Measurements from ENCODE around the gene DOK7.

The DOK7 gene

DNA sequence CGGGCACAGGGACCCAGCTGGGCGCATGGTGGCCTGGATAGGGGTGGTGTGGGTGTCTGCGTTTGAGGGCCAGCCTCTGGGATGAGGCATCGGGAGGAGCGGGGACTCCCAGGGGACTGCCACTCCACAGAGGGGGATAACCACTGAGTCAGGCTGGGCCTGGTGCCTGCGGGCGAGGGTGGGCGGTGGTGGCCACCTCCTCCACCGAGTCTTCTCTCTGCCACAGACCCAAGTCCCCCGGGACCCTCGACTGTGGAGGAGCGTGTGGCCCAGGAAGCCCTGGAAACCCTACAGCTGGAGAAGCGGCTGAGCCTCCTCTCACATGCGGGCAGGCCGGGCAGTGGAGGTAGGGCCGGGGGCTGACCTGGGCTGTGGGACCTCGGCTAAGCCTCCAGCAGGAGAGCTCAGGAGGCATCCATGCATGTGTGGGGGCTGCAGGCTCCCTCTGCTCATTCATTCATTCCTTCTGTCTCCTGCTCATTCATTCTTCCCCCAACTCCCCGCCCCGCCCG, 26.4 kb downstream of the DOK7 start:
- no peak overlapping the region for H3K27ac ChIP-seq (ENCODE audit: low read length)
- H3F3A ChIP-seq (ENCODE audit: insufficient read depth, low read length) = no peaks in the 10 kb centered on the region
- no peak overlapping the region for H3K4me2 ChIP-seq (ENCODE audit: low read depth, low read length)
- no peaks in the 10 kb centered on the region for H3K79me2 ChIP-seq (ENCODE audit: low read length)
- no peak overlapping the region for H3K9ac ChIP-seq (ENCODE audit: low read length)
- H3K4me1 ChIP-seq (ENCODE audit: low read length) = no peaks in the 10 kb centered on the region
- TF ChIP-seq, protein P1, sequence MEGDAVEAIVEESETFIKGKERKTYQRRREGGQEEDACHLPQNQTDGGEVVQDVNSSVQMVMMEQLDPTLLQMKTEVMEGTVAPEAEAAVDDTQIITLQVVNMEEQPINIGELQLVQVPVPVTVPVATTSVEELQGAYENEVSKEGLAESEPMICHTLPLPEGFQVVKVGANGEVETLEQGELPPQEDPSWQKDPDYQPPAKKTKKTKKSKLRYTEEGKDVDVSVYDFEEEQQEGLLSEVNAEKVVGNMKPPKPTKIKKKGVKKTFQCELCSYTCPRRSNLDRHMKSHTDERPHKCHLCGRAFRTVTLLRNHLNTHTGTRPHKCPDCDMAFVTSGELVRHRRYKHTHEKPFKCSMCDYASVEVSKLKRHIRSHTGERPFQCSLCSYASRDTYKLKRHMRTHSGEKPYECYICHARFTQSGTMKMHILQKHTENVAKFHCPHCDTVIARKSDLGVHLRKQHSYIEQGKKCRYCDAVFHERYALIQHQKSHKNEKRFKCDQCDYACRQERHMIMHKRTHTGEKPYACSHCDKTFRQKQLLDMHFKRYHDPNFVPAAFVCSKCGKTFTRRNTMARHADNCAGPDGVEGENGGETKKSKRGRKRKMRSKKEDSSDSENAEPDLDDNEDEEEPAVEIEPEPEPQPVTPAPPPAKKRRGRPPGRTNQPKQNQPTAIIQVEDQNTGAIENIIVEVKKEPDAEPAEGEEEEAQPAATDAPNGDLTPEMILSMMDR (IDR thresholded peaks at IDR 0.05; ENCODE audit: low read length) = no peak
- TF ChIP-seq EZH2phosphoT487 (IDR thresholded peaks at IDR 0.05; ENCODE audit: low read length) (no peak), EZH2 (optimal IDR thresholded peaks at IDR 0.05; ENCODE audit: low read depth, low read length) (no peak)
- peaks cover 100% of the 10 kb centered on the region for H3K27me3 ChIP-seq (replicated peaks; ENCODE audit: insufficient read depth, low read length)
- no peaks in the 10 kb centered on the region for H3K9me2 ChIP-seq (replicated peaks; ENCODE audit: insufficient read depth, low read length)
- H3K36me3 ChIP-seq (replicated peaks; ENCODE audit: insufficient read depth, low read length) = no peaks in the 10 kb centered on the region
- H2AFZ ChIP-seq (ENCODE audit: low read length) = no peak overlapping the region
- no peaks in the 10 kb centered on the region for H4K20me1 ChIP-seq (ENCODE audit: insufficient read depth, low read length)
- no peaks in the 10 kb centered on the region for H3K9me3 ChIP-seq (replicated peaks; ENCODE audit: insufficient read depth, low read length)
- no peak for DNase-seq
- H3K4me3 ChIP-seq (ENCODE audit: low read length) = no peak overlapping the region

DNA sequence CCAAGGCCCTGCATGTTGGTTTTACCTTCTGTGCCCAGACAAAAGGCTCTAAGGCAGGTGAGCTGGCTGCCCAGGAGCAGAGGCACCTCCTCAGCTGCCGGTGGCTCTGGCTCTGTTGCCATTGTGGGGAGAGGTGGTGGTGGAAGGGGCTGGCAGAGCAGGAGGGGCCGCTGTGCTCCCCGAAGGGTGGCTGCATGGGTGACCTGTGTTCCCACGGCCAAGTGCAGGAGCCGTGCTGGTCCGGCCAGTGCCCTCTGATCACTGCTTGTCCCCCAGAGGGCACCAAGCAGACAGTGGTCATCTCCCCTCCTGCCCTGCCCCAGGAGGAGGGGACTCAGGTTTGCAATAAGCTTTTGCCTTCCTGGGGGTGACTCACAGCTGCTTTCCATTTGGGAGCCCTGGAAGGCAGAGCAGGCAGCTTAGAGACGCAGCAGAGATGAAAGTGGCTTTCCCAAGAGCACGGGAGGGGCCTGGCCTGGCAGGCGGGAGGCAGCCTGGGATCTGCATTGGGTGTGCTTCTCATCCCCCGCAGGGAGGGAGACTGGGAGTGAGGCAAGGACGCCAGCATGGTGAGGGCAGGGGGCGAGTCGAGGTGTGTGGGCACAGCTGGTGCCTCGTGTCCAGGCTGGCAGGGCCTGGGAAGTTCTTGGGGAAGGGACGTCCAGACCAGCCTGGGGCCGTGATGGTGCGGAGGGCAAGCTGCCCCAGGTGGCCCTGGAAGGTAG, 28.7 kb downstream of the DOK7 start:
- no peak overlapping the region for H3K4me2 ChIP-seq (ENCODE audit: low read depth, low read length)
- TF ChIP-seq EZH2phosphoT487 (IDR thresholded peaks at IDR 0.05; ENCODE audit: low read length) (no peak), EZH2 (optimal IDR thresholded peaks at IDR 0.05; ENCODE audit: low read depth, low read length) (no peak)
- TF ChIP-seq, protein P1 (IDR thresholded peaks at IDR 0.05; ENCODE audit: low read length) = no peak
- H3F3A ChIP-seq (ENCODE audit: insufficient read depth, low read length) = no peaks in the 10 kb centered on the region
- no peaks in the 10 kb centered on the region for H4K20me1 ChIP-seq (ENCODE audit: insufficient read depth, low read length)
- no peak overlapping the region for H3K4me3 ChIP-seq (ENCODE audit: low read length)
- H3K36me3 ChIP-seq (replicated peaks; ENCODE audit: insufficient read depth, low read length) = no peaks in the 10 kb centered on the region
- no peak overlapping the region for H3K9ac ChIP-seq (ENCODE audit: low read length)
- H3K4me1 ChIP-seq (ENCODE audit: low read length) = no peaks in the 10 kb centered on the region
- no peak overlapping the region for H2AFZ ChIP-seq (ENCODE audit: low read length)
- no peak overlapping the region for H3K27ac ChIP-seq (ENCODE audit: low read length)
- no peaks in the 10 kb centered on the region for H3K79me2 ChIP-seq (ENCODE audit: low read length)
- peaks cover 98% of the 10 kb centered on the region for H3K27me3 ChIP-seq (replicated peaks; ENCODE audit: insufficient read depth, low read length)
- no peaks in the 10 kb centered on the region for H3K9me3 ChIP-seq (replicated peaks; ENCODE audit: insufficient read depth, low read length)
- no peaks in the 10 kb centered on the region for H3K9me2 ChIP-seq (replicated peaks; ENCODE audit: insufficient read depth, low read length)
- no peak for DNase-seq

- no peak for DNase-seq
- no peak overlapping the region for H3K4me3 ChIP-seq (ENCODE audit: low read length)
- no peak overlapping the region for H3K9ac ChIP-seq (ENCODE audit: low read length)
- no peaks in the 10 kb centered on the region for H3K9me2 ChIP-seq (replicated peaks; ENCODE audit: insufficient read depth, low read length)
- no peak overlapping the region for H3K4me2 ChIP-seq (ENCODE audit: low read depth, low read length)
- no peaks in the 10 kb centered on the region for H4K20me1 ChIP-seq (ENCODE audit: insufficient read depth, low read length)
- no peak for TF ChIP-seq EZH2 (optimal IDR thresholded peaks at IDR 0.05; ENCODE audit: low read depth, low read length)
- H3K36me3 ChIP-seq (replicated peaks; ENCODE audit: insufficient read depth, low read length) = no peaks in the 10 kb centered on the region
- H3F3A ChIP-seq (ENCODE audit: insufficient read depth, low read length) = no peaks in the 10 kb centered on the region
- H3K27me3 ChIP-seq (replicated peaks; ENCODE audit: insufficient read depth, low read length) = peaks cover 86% of the 10 kb centered on the region
- H3K9me3 ChIP-seq (replicated peaks; ENCODE audit: insufficient read depth, low read length) = no peaks in the 10 kb centered on the region
- no peaks in the 10 kb centered on the region for H3K4me1 ChIP-seq (ENCODE audit: low read length)
- H3K27ac ChIP-seq (ENCODE audit: low read length) = no peak overlapping the region
- H2AFZ ChIP-seq (ENCODE audit: low read length) = no peak overlapping the region
- no peaks in the 10 kb centered on the region for H3K79me2 ChIP-seq (ENCODE audit: low read length)
Observed at GRCh38 chr4:3492741-3493719, 29.9 kb downstream of the DOK7 start.

All from MM.1S (cell line).